Kidney (tissue), 14 donors: ENCODE measurements around the gene SPON1. TPM values are rescaled to one million over a fixed set of nuclear protein-coding genes. Genes with fewer than 3 reads are reported as not detected.

Experiments used
- DNase-seq, 5 donors: peaks; one replicate each; pipeline ENCODE4 v3.0.0-alpha.2; 2013 to 2020
- FAIRE-seq: peaks from 2 replicates; lab custom pipeline; 2012; peaks lifted over from hg19 to GRCh38; lab: Jason Lieb, UNC
- H3K27ac ChIP-seq, 2 donors: one replicate each; pipeline ENCODE4 v1.7.0; 2013; ENCODE audit warnings: low read depth in 2 of 2, low read length in 2 of 2, inconsistent platforms in 1 of 2
- H3K27me3 ChIP-seq: one replicate; pipeline ENCODE4 v1.7.1; 2013; ENCODE audit warnings: low read length, inconsistent platforms; ENCODE audit not compliant: control insufficient read depth, insufficient read depth
- H3K36me3 ChIP-seq, 3 donors: one replicate each; pipeline versions ENCODE4 v1.7.0 to v1.7.1; 2013; ENCODE audit warnings: low read length in 3 of 3, control low read depth in 1 of 3, inconsistent platforms in 1 of 3; ENCODE audit not compliant: insufficient read depth in 3 of 3, control insufficient read depth in 2 of 3
- H3K4me1 ChIP-seq, 3 donors: one replicate each; pipeline versions ENCODE4 v1.7.0 to v1.7.1; 2013; ENCODE audit warnings: low read length in 3 of 3, inconsistent platforms in 1 of 3, low read depth in 1 of 3; ENCODE audit not compliant: control insufficient read depth in 2 of 3, insufficient read depth in 2 of 3
- H3K4me3 ChIP-seq, 3 donors: one replicate each; pipeline versions ENCODE4 v1.7.0 to v1.8.1; 2013; ENCODE audit warnings: low read length in 3 of 3, control low read depth in 1 of 3, inconsistent platforms in 1 of 3
- H3K9ac ChIP-seq, 3 donors: one replicate each; pipeline versions ENCODE4 v1.7.0 to v1.7.1; 2013; ENCODE audit warnings: low read length in 3 of 3, control low read depth in 1 of 3, inconsistent platforms in 1 of 3
- H3K9me3 ChIP-seq, 3 donors: one replicate each; pipeline versions ENCODE4 v1.7.0 to v1.7.1; 2013; ENCODE audit warnings: low read length in 3 of 3, control low read depth in 1 of 3, inconsistent platforms in 1 of 3; ENCODE audit not compliant: control insufficient read depth in 2 of 3, insufficient read depth in 1 of 3
- intact Hi-C: fragments of 100-400 bp; cut with DNase I; formaldehyde crosslinking; loops from one replicate; pipeline ENCODE4 v1.11.1; 2022
- polyA plus RNA-seq: library from polyadenylated mRNA; stranded (reverse); fragments of 350-450 nt; fragmentation: Illumina TruSeq; extraction: RNeasy Lipid Tissue Mini Kit (QIAGEN cat#74804); gene quantifications from one replicate; pipeline ENCODE4 v1.2.3, GENCODE V29; 2014; ENCODE audit warnings: low read depth, low replicate concordance; ENCODE audit not compliant: insufficient read depth
- total RNA-seq: library from RNA; stranded (reverse); fragmentation: NEBNext Ultra II Directional; extraction: Animal tissue kit (Norgen Biotek cat#: 25700); gene quantifications from one replicate; pipeline ENCODE4 v1.2.1, GENCODE V29; 2021
- TF ChIP-seq, protein P1 (sequence below): IDR thresholded peaks from 3 replicates; pipeline ENCODE4 v1.5.1; 2012; ENCODE audit warnings: mild to moderate bottlenecking, moderate library complexity, borderline replicate concordance; ENCODE audit not compliant: insufficient read depth; ENCODE audit errors: extremely low read depth
- donor health status: control.
- donor health status: control.
- donor health status: control.
- donor health status: control.
- donor health status: control.
- donor health status: DM: yes; HTN: yes; CAD: no.
- donor health status: Normal renal cell carcinoma (clear cell type).

Gene SPON1
- total and polyA plus RNA-seq, 2 donors from 2014 or later = 3.8 to 77.9 TPM

DNA sequence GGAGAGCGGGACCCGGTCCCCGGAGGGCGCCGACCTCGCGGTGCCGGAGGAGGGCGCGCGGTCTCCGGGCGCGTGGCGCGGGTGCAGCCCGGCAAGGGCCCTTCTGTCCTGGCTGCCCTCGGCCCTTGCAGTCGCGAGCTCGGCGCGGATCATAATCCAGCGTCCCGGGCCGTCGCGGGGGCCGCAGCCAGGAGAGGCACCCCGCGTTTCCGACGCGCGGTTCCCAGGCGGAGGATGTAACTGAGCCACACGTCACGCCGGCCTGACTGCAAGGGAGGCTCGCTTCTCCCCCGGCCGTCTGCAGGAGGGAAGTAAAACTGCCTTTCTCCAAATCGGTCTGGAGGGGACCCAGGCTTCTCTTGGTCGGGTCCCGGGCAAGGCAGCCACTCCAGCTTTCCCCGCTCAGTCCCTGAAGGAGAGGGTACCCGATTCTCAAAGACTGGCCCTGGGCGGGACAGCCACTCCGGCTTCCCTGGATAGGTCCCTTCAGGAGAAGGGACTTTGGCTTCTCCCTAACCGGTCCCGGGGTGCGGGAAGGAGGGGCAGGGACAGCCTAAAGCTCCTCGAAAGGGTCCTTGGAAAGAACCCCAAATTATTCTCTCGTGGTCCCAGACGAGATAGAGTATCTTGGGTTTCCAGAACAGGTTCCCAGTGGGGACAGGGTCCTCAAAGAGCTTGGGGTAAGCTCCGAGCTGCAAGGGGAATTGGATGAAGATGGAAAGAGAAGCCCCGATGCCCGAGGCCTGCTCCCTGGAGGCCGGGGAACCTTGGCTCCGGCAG lies 836 bp downstream of the SPON1 start:
- intact Hi-C loops = no loop called here
- H3K27ac ChIP-seq = no peak overlapping the region
- DNase-seq (peak; percentile 59 to 85 (median 70)), FAIRE-seq (no peak)
- TF ChIP-seq, protein P1, sequence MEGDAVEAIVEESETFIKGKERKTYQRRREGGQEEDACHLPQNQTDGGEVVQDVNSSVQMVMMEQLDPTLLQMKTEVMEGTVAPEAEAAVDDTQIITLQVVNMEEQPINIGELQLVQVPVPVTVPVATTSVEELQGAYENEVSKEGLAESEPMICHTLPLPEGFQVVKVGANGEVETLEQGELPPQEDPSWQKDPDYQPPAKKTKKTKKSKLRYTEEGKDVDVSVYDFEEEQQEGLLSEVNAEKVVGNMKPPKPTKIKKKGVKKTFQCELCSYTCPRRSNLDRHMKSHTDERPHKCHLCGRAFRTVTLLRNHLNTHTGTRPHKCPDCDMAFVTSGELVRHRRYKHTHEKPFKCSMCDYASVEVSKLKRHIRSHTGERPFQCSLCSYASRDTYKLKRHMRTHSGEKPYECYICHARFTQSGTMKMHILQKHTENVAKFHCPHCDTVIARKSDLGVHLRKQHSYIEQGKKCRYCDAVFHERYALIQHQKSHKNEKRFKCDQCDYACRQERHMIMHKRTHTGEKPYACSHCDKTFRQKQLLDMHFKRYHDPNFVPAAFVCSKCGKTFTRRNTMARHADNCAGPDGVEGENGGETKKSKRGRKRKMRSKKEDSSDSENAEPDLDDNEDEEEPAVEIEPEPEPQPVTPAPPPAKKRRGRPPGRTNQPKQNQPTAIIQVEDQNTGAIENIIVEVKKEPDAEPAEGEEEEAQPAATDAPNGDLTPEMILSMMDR = no peak
- peaks cover 6% of the 10 kb centered on the region for H3K27me3 ChIP-seq
- peaks cover 0 to 6% (median 3%) of the 10 kb centered on the region in 3 donors for H3K4me1 ChIP-seq
- H3K9me3 ChIP-seq = no peaks in the 10 kb centered on the region
- H3K9ac ChIP-seq = peak overlapping the region in 1 of 3 donors; percentile 23
- peak overlapping the region; percentile 30 to 49 (median 45) for H3K4me3 ChIP-seq
- no peaks in the 10 kb centered on the region for H3K36me3 ChIP-seq

DNA sequence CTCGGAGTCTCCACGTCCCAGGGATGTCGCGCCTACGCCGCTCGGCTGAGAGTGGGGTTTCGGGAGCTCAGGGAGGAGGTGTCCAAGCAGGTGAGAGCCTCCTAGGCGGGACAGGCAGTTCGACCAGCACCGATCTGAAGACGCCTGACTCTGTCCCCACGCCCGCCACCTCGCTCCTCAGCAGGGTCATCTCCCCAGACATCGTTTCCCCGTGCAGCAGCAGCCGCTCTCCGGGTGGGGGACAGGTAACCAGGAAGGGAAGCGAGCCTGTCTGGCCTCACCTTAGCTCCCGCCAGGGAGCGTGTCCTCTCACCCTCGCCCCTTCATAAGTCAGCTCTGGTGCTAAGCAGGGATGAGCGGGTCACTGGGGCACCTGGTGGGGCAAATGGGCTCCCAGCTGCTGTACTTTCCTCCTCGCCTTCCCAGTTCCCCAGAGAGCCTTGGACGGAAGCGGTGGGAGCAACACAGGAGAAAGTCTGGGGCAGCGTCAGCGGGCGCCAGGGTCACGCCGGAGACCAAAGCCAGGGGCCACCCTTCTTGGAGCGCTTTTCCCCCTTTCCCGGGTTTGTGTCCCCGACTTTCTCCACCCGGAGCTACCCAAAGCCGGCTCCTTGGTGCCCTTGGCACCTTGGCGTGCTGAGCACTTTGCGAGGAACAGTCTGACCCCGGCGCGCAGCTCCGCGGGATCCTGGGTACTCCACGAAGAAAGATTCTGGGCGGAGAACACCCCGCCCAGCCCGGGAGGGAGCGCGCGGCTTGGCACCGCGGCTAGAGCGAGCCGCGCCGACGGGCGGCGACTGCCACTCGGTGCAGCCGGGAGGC lies 1.6 kb downstream of the SPON1 start:
- intact Hi-C loops = no loop called here
- Histone ChIP-seq H3K27ac (no peak overlapping the region), H3K9me3 (no peaks in the 10 kb centered on the region), H3K27me3 (peaks cover 6% of the 10 kb centered on the region), H3K9ac (peak overlapping the region in 1 of 3 donors; percentile 23), H3K4me3 (peak overlapping the region; percentile 30 to 49 (median 45)), H3K36me3 (no peaks in the 10 kb centered on the region), H3K4me1 (peaks cover 0 to 6% (median 3%) of the 10 kb centered on the region in 3 donors)
- TF ChIP-seq, protein P1 = no peak
- FAIRE-seq (no peak), DNase-seq (peak in 3 of 5 donors; percentile 53 to 84 (median 57))

DNA sequence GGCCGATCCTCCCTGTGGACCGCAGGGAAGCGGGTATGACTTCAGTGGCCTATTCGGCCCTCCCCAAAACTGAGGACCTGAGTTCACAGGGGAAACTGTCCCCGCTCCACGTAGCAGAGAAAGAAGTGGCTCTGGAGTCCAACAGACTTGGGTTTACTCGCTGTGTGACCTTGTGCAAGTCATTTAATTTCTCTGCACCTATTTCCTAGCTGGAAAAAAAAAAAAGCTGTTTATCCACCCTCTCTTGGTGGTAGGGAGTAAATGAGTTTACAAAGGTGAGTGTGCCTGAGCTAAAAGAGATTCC lies 2.2 kb downstream of the SPON1 start:
- FAIRE-seq = no peak
- H3K27ac ChIP-seq = no peak overlapping the region
- peak overlapping the region in 2 of 3 donors; percentile 38 to 49 for H3K4me3 ChIP-seq
- H3K4me1 ChIP-seq = peaks cover 0 to 6% (median 3%) of the 10 kb centered on the region in 3 donors
- H3K9ac ChIP-seq = no peak overlapping the region
- H3K27me3 ChIP-seq = peaks cover 6% of the 10 kb centered on the region
- no peak for DNase-seq
- TF ChIP-seq, protein P1 = no peak
- no peaks in the 10 kb centered on the region for H3K9me3 ChIP-seq
- intact Hi-C loops = no loop called here
- H3K36me3 ChIP-seq = no peaks in the 10 kb centered on the region
